GM12878 (cell line): ENCODE results near the gene PRM2. TPM values are rescaled to one million over a fixed set of nuclear protein-coding genes. Genes with fewer than 3 reads are reported as not detected.

ENCODE experiments used
- ATAC-seq: fragments of 200-7000 bp; cut with Tn5 transposase; 3 replicates; pipeline ENCODE4 v1.9.1; 2020; ENCODE audit warnings: mild to moderate bottlenecking, moderate library complexity
- BruUV-seq: library from RNA; stranded (reverse); fragments of 400-500 nt; replicated peaks from 2 replicates; lab custom pipeline; 2021; lab: Mats Ljungman, UMichigan
- CTCF ChIA-PET: fragments of 300-600 bp; sonication (Branson Sonifier 250); formaldehyde crosslinking; extraction: SDS; loops from one replicate; lab custom pipeline; 2021; ENCODE audit warnings: inconsistent platforms; lab: Yijun Ruan, JAX
- POLR2A ChIA-PET: fragments of 350-600 bp; formaldehyde crosslinking; extraction: SDS; loops from one replicate; lab custom pipeline; 2021; ENCODE audit warnings: inconsistent platforms; lab: Charles Lee
- RAD21 ChIA-PET: fragments of 300-600 bp; sonication (Branson Sonifier 250); formaldehyde crosslinking; loops from one replicate; lab custom pipeline; 2023; ENCODE audit warnings: antibody characterized with exemption; ENCODE audit not compliant: unreplicated experiment; lab: Charles Lee
- SMC1A ChIA-PET: fragments of 300-600 bp; sonication (Branson Sonifier 250); formaldehyde crosslinking; loops from one replicate; lab custom pipeline; 2023; ENCODE audit not compliant: unreplicated experiment, uncharacterized antibody; lab: Charles Lee
- DNase-seq: peaks from one replicate; pipeline ENCODE4 v3.0.0-alpha.2; 2011; ENCODE audit warnings: low read depth, low spot score
- FAIRE-seq: peaks from 3 replicates; lab custom pipeline; 2011; peaks lifted over from hg19 to GRCh38; lab: Jason Lieb, UNC
- H2AFZ ChIP-seq: 2 replicates; pipeline ENCODE4 v1.6.0; 2011; ENCODE audit warnings: low read depth, low read length, control low read depth; ENCODE audit not compliant: control insufficient read depth
- H3K27ac ChIP-seq: 2 replicates; pipeline ENCODE4 v1.5.1; 2011; ENCODE audit warnings: control low read depth; ENCODE audit not compliant: control insufficient read depth, insufficient read depth
- H3K27me3 ChIP-seq, 2 experiments: replicated peaks in 1 of 2; 2 replicates each; pipeline versions ENCODE4 v1.6.0 to v1.6.1; 2011; ENCODE audit warnings: low read length in 1 of 2; ENCODE audit not compliant: control insufficient read depth in 2 of 2, insufficient read depth in 2 of 2
- H3K36me3 ChIP-seq, 2 experiments: 2 replicates each; pipeline ENCODE4 v1.5.1; 2011; ENCODE audit warnings: low read length in 1 of 2; ENCODE audit not compliant: control insufficient read depth in 2 of 2, insufficient read depth in 2 of 2
- H3K4me1 ChIP-seq: 2 replicates; pipeline ENCODE4 v1.6.1; 2011; ENCODE audit warnings: mild to moderate bottlenecking, low read length, moderate library complexity, mixed read lengths; ENCODE audit not compliant: control insufficient read depth, insufficient read depth
- H3K4me2 ChIP-seq: 2 replicates; pipeline ENCODE4 v1.6.0; 2011; ENCODE audit warnings: control low read depth; ENCODE audit not compliant: control insufficient read depth, insufficient read depth
- H3K4me3 ChIP-seq: fragments of 200-600 bp; sonication (generic); 2 replicates; pipeline ENCODE4 v1.5.1; 2016
- H3K79me2 ChIP-seq: 2 replicates; pipeline ENCODE4 v1.6.0; 2011; ENCODE audit warnings: low read length; ENCODE audit not compliant: control insufficient read depth, insufficient read depth
- H3K9ac ChIP-seq: 2 replicates; pipeline ENCODE4 v1.8.0; 2011; ENCODE audit warnings: low read length, control low read depth, mixed read lengths; ENCODE audit not compliant: control insufficient read depth, insufficient read depth
- H3K9me3 ChIP-seq: replicated peaks from 3 replicates; pipeline ENCODE4 v1.5.1; 2011; ENCODE audit warnings: mild to moderate bottlenecking, low read length; ENCODE audit not compliant: control insufficient read depth, insufficient read depth
- H4K20me1 ChIP-seq: 2 replicates; pipeline ENCODE4 v1.6.0; 2011; ENCODE audit not compliant: control insufficient read depth, insufficient read depth
- JUND ChIP-seq: IDR thresholded peaks from 2 replicates; pipeline ENCODE4 v1.6.1; 2012; ENCODE audit warnings: low read depth, mild to moderate bottlenecking, low read length, improper control_type of control experiment, moderate library complexity
- KAT2A ChIP-seq: conservative IDR thresholded peaks from 2 replicates; pipeline ENCODE4 v1.6.1; 2011; ENCODE audit warnings: low read depth, low read length; ENCODE audit not compliant: control insufficient read depth
- NR2C2 ChIP-seq: IDR thresholded peaks from 2 replicates; pipeline ENCODE4 v1.6.1; 2011; ENCODE audit warnings: borderline replicate concordance, low read depth; ENCODE audit not compliant: control insufficient read depth, insufficient read length
- POU2F2 ChIP-seq: IDR thresholded peaks from 3 replicates; pipeline ENCODE4 v1.6.1; 2011; ENCODE audit warnings: low read depth, mild to moderate bottlenecking, low read length, borderline replicate concordance
- RELA ChIP-seq: fragments of 450-650 bp; IDR thresholded peaks from 2 replicates; pipeline ENCODE4 v1.8.0; 2014; ENCODE audit warnings: borderline replicate concordance; ENCODE audit not compliant: partially characterized antibody
- SPI1 ChIP-seq: IDR thresholded peaks from 2 replicates; pipeline ENCODE4 v1.6.1; 2011; ENCODE audit warnings: low read depth, mild to moderate bottlenecking, low read length, moderate library complexity, borderline replicate concordance; ENCODE audit not compliant: insufficient read depth
- ZNF622 ChIP-seq: fragments of 450-650 bp; IDR thresholded peaks from 2 replicates; pipeline ENCODE4 v1.6.1; 2017; ENCODE audit warnings: mild to moderate bottlenecking, inconsistent platforms
- WGBS: methylation state at CpG from one replicate; pipeline ENCODE4 v1.1.6; 2016; ENCODE audit warnings: low lambda C conversion rate; ENCODE audit not compliant: insufficient replicate concordance, insufficient coverage; ENCODE audit errors: missing lambda C conversion rate; 5-methylcytosine and 5-hydroxymethylcytosine counted together
- in situ Hi-C: fragments of 300-500 bp; cut with MboI; formaldehyde crosslinking; loops from 9 replicates; pipeline ENCODE4 v1.14.3; 2018; ENCODE audit warnings: mixed read lengths
- intact Hi-C: fragments of 100-400 bp; cut with micrococcal nuclease; formaldehyde crosslinking; loops from one replicate; pipeline ENCODE4 v1.14.2; 2022; ENCODE audit not compliant: unreplicated experiment
- polyA plus RNA-seq, 11 experiments: library from polyadenylated mRNA; depleted of rRNA in 4 of 11; unstranded in 6 of 11; stranded (reverse) in 5 of 11; fragments of >200 nt; fragmentation: Nextera tagmentation in 4 of 11; fragmentation: Illumina TruSeq in 1 of 11; extraction: Ambion mirVana in 4 of 11; extraction: Trizol in 1 of 11; gene quantifications; 1 replicate in 1 of 11; 2 replicates in 10 of 11; pipeline versions ENCODE4 v1.2.1 to v1.2.3, GENCODE V29; 2011 to 2016; ENCODE audit warnings: inconsistent platforms in 2 of 11, missing spikeins in 2 of 11, low read depth in 1 of 11
- total RNA-seq, 4 experiments: library from RNA; depleted of rRNA in 3 of 4; stranded (reverse); fragments of >200 nt in 3 of 4; fragmentation: Illumina TruSeq in 1 of 4; extraction: Trizol in 1 of 4; gene quantifications; 2 replicates each; pipeline versions ENCODE4 v1.2.1 to v1.2.3, GENCODE V29; 2013 to 2021
- TF ChIP-seq, protein P1 (sequence below): fragments of 450-650 bp; IDR thresholded peaks from 2 replicates; pipeline ENCODE4 v1.6.1; 2017; ENCODE audit warnings: mild to moderate bottlenecking, moderate library complexity

PRM2 gene
- total and polyA plus RNA-seq, 10 of the 15 experiments (the other 5 are each of a cell fraction or from before 2014, with no cell fraction given), result not detected

DNA sequence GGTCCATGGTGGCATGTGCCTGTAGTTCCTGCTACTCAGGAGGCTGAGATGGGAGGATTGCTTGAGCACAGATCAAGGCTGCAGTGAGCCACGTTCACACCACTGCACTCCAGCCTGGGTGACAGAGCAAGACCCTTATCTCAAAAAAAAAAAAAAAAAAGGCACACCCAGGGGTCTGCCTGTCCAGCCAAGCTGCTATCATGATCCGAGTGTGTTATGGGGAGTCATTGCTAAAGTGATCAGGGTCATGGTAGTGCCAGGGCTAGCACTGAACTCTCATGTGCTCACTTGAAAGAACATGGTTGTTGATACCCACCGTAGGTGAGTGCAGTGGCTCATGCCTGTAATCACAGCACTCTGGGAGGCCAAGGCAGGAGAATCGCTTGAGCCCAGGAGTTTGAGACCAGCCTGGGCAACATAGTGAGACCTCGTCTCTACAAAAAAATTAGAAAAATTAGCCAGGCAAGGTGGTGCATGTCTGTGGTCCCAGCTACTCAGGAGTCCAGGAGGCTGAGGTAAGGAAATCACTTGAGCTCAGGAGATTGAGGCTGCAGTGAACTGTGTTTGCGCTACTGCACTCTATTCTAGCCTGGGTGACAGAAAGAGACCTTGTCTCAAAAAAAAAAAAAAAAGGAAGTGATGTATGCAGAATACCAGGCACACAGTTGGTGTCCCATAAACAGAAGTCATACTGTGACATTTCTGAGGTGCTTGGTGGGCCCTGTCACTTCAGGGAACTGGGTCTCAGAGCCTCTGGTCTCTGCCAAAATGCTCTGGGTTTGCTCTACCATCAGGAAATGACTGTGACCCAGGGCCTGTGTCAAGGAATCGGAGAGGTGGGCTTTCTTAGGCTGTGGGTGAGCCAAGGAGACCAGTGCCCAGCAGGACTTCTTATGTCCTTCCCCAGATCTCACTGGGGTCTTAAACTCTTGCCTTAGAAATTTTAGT is 2.7 kb upstream of the PRM2 start:
- no peaks in the 10 kb centered on the region for H3K9me3 ChIP-seq
- no peak overlapping the region for H3K27ac ChIP-seq
- no peak overlapping the region for H3K4me2 ChIP-seq
- H3K27me3 ChIP-seq, result no peaks in the 10 kb centered on the region
- intact Hi-C loops (no loop called here), in situ Hi-C loops (no loop called here)
- H2AFZ ChIP-seq, result no peak overlapping the region; the same call in 1 of the 2 replicates
- FAIRE-seq (no peak), DNase-seq (no peak), ATAC-seq (peak; percentile 14; the same call in 2 of the 3 replicates)
- H4K20me1 ChIP-seq, result no peaks in the 10 kb centered on the region
- H3K4me1 ChIP-seq, result no peaks in the 10 kb centered on the region
- no peak overlapping the region for H3K4me3 ChIP-seq
- ChIA-PET CTCF (interaction anchor here (0.6 to 0.8 kb wide), 2 partner anchors 17 to 72 kb away, joined by 3 read pairs; no protein-coding TSS in a partner anchor), POLR2A (no interaction called here), RAD21 (interaction anchor here (1.2 kb wide), 2 partner anchors 19 to 32 kb away, joined by 3 to 6 read pairs; no protein-coding TSS in a partner anchor), SMC1A (interaction anchor here (1.1 to 1.4 kb wide), 3 partner anchors 18 to 45 kb away, joined by 3 to 4 read pairs (median 4); no protein-coding TSS in a partner anchor)
- H3K9ac ChIP-seq, result no peak overlapping the region
- no peaks in the 10 kb centered on the region for H3K79me2 ChIP-seq
- no TSS peak for BruUV-seq
- peak; percentile 47; the same call in 1 of the 2 replicates for TF ChIP-seq SPI1
- no peak for TF ChIP-seq RELA
- no peaks in the 10 kb centered on the region for H3K36me3 ChIP-seq
- 50% methylated on average over 7 of the region's 7 CpGs for WGBS

DNA sequence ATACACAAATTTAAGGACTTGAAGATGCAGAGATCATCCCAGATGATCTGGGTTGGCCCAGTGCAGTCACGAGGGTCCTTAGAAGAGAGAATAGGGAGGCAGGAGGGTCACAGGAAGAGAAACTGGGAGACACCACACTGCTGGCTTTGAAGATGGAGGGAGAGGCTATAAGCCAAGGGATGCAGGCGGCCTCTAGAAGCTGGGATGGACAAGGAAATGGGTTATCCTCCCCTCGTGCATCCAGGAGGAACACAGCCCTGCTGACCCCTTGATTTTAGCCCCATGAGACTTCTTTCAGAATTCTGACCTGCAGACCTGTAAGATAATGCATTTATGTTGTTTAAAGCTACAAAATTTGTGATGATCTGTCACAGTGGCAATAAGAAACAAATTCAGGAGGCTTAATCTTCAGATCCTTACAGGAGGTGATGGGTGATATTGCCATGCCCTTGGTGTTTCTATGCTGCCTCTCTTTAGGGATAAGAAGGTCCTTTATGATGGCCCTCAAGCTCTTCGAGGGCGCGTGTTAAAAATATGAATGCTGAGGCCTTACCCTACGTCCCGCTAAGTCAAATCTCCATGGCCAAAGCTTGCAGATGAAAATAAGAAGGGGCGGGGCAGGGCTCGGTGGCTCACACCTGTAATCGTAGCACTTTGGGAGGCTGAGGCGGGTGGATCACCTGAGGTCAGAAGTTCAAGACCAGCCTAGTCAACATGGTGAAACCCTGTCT is 1.5 kb upstream of the PRM2 start:
- no peak overlapping the region for H2AFZ ChIP-seq
- H3K36me3 ChIP-seq, result no peaks in the 10 kb centered on the region
- H3K4me1 ChIP-seq, result no peaks in the 10 kb centered on the region
- in situ Hi-C loops, result no loop called here
- WGBS, result 67% methylated on average over 12 of the region's 12 CpGs
- H3K4me2 ChIP-seq, result no peak overlapping the region
- H3K9me3 ChIP-seq, result no peaks in the 10 kb centered on the region
- SMC1A ChIA-PET, result interaction anchor here (0.6 to 1.1 kb wide), 2 partner anchors 19 to 20 kb away, joined by 3 to 4 read pairs; no protein-coding TSS in a partner anchor
- H3K4me3 ChIP-seq, result no peak overlapping the region
- DNase-seq (no peak), FAIRE-seq (no peak), ATAC-seq (no peak)
- POLR2A ChIA-PET, result no interaction called here
- H3K9ac ChIP-seq, result no peak overlapping the region
- no peaks in the 10 kb centered on the region for H3K27me3 ChIP-seq
- no TSS peak for BruUV-seq
- H4K20me1 ChIP-seq, result no peaks in the 10 kb centered on the region
- RAD21 ChIA-PET, result interaction anchor here (1.6 kb wide), 1 partner anchor 19 kb away, joined by 4 read pairs; no protein-coding TSS in a partner anchor
- intact Hi-C loops, result no loop called here
- no peaks in the 10 kb centered on the region for H3K79me2 ChIP-seq
- H3K27ac ChIP-seq, result no peak overlapping the region
- CTCF ChIA-PET, result no interaction called here
- TF ChIP-seq KAT2A (no peak), NR2C2 (no peak), ZNF622 (no peak), POU2F2 (no peak), JUND (no peak)
- TF ChIP-seq, protein P1, sequence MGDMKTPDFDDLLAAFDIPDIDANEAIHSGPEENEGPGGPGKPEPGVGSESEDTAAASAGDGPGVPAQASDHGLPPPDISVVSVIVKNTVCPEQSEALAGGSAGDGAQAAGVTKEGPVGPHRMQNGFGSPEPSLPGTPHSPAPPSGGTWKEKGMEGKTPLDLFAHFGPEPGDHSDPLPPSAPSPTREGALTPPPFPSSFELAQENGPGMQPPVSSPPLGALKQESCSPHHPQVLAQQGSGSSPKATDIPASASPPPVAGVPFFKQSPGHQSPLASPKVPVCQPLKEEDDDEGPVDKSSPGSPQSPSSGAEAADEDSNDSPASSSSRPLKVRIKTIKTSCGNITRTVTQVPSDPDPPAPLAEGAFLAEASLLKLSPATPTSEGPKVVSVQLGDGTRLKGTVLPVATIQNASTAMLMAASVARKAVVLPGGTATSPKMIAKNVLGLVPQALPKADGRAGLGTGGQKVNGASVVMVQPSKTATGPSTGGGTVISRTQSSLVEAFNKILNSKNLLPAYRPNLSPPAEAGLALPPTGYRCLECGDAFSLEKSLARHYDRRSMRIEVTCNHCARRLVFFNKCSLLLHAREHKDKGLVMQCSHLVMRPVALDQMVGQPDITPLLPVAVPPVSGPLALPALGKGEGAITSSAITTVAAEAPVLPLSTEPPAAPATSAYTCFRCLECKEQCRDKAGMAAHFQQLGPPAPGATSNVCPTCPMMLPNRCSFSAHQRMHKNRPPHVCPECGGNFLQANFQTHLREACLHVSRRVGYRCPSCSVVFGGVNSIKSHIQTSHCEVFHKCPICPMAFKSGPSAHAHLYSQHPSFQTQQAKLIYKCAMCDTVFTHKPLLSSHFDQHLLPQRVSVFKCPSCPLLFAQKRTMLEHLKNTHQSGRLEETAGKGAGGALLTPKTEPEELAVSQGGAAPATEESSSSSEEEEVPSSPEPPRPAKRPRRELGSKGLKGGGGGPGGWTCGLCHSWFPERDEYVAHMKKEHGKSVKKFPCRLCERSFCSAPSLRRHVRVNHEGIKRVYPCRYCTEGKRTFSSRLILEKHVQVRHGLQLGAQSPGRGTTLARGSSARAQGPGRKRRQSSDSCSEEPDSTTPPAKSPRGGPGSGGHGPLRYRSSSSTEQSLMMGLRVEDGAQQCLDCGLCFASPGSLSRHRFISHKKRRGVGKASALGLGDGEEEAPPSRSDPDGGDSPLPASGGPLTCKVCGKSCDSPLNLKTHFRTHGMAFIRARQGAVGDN, result no peak
